Measurements from ENCODE around the gene USP40.

The USP40 gene

DNA sequence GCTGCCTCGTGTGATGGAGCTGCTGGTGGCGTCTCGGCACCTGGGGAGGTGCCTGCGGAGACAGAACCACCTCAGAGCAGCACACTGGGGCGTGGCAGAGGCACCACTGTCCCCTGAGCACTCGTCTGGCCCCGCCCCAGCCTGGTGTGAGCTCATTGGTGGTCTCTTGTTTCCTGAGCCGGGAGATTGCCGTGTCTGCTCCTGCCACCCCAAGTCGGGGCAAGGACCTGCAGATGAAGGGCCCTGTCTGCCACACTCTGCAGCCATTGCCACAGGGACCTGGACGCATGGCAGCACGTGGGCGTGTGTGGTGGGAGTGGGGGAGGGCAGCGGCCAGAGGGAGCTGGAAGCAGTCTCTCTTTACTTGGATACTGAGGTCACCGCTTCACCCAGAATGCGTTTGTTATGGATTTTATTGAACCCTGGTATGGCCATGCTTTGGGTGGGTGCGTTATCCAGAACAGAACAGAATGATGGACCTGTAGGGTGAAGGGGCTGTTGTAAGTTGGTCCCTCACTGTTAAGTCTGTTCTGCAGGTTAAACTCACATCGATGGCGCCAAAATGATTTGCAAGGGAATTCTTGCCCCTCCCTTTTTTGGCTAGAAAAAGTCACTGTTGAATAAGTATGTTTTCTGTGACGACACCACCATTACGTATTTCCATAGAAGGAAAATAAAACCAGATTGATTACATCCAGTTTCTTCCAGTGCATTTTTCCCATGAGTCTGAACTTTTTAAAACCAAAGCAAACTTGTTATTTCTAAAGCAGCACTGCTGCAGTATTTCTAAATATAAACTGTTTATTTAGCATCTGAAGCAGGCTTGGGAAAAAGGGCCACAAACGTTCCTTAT is 92.0 kb downstream of the USP40 start:
- no peak for DNase-seq

- DNase-seq, result no peak
Observed at GRCh38 chr2:233473878-233474277, 92.7 kb downstream of the USP40 start.

- no peak for DNase-seq
Observed at GRCh38 chr2:233473386-233473791, 93.2 kb downstream of the USP40 start.

DNA sequence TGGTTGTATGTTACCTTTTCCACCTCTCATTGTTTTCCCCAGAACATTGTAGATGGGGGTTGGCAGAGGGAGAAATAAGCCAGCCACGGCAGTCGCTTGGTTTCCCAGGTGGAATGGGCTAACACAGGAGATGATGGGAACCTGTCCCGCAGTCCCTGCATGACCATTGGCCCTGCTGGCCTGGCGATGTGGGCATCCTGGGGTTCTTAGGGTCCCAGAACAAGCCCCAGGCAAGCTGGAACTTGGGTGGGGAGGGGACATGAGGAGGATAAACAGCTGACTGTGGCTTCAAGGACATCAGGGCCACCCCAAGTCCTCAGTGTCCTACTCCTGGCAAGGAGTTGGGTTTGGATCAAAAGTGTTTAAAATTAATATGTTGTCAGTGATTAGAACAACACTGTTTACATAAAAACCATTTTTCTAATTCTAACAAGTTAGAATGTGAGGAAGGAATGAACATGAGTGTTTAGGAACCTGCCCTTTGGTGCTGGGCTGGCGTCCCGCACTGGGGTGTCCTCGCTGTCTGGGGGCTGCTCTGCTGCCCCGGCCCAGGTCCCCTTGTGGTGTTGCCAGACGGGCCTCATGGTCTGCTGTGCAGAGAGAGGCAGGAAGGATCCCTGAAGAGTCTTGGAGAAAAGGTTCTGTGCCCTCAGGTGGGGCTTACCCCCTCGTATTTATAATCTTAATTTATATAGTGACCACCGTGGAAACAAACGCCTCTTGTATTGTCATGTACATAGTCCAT is 95.1 kb downstream of the USP40 start:
- no peak for DNase-seq

GRCh38 chr2:233470839-233471238 is 95.7 kb downstream of the USP40 start:
- no peak for DNase-seq

DNA sequence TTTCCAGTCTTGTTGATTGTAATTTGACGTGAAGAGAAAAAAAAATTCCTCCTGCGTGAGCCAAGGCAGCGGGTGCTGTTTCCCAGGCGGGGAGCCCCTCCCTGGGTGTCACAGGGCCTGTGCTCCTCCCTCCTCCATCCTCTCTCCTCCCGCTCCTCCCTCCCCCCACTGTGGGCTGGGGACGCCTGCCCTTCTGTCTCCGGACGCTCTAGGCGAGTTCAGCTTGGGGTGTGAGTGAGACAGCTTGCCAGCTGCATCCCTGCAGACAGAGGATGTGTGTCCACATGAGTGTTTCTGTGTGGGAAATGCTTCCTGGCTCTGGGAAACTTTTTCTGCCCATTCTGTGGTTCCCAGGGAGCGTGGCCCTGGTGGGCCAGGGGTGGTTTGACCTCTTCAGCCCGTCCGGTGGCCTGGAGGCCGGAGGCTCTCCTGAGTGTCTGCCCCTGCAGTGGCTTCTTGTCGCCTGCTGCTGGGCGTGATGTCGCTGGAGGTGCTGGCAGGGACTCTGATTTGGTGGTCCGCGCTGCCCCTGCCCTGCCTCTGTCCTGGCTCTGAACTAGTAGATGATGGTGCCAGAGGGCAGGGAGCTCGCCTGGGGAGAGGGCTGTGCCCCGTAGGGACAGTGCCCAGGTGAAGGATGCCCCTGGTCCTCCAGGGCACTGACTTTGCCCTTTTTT is 96.4 kb downstream of the USP40 start:
- no peak for DNase-seq

DNA sequence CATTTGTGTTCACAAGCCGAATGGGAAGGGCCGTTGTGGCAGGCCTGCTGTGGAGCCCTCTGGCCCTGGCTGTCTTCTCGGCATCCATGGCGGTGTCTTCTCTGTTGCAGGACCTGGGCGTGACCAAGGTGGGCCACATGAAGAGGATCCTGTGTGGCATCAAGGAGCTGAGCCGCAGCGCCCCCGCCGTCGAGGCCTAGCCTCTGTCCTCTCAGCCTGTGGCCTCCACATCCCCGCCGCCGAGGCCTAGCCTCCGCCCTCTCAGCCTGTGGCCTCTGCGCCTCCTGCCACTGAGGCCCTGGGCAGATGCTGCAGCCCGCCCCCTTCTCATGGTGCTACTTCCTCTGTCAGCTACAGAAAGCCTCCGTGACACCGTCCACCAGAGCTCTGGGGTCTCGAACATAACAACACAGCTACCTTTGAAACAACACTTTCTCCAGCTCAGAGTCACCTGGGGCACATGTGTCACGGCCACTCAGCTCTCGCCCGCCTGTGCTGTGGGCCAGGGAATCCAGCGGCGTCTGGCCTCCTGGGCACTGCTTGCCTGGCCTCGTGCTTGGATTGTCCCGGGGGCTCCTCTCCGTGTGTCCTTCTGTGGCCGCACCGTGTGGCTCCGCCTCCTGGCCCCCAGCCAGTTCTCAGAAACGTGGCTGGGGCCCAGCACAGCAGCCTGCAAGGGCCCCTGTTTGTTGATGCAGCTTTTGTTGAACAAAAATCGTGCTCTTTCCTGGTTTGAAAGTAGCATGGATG is 97.1 kb downstream of the USP40 start:
- no peak for DNase-seq

GRCh38 chr2:233468741-233469110 is 97.9 kb downstream of the USP40 start:
- no peak for DNase-seq

- no peak for DNase-seq
Observed at GRCh38 chr2:233468047-233468740, 98.4 kb downstream of the USP40 start.

- DNase-seq, result no peak
Observed at GRCh38 chr2:233466991-233467603, 99.5 kb downstream of the USP40 start.

- no peak for DNase-seq
Observed at GRCh38 chr2:233464531-233465240, 101.9 kb downstream of the USP40 start.

DNA sequence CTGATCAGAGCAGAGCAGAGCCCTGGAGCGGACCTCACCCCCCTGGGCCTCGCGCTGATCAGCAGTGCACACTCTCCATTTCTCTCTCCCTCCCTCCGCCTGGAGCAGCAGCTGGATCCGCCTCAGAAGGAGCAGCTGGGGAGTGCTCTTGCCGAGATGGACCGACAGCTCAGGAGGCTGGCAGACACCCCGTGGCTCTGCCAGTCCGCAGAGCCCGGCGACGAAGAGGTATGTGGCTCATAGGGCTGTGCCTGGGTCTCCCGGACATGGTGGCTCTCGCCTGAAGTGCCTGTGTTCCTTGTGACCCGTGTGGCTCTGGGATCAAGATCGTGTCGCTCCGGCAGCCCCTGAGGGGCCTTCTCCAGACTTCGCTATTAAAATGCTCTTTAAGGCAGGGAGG is 102.5 kb downstream of the USP40 start:
- DNase-seq, result no peak

DNA sequence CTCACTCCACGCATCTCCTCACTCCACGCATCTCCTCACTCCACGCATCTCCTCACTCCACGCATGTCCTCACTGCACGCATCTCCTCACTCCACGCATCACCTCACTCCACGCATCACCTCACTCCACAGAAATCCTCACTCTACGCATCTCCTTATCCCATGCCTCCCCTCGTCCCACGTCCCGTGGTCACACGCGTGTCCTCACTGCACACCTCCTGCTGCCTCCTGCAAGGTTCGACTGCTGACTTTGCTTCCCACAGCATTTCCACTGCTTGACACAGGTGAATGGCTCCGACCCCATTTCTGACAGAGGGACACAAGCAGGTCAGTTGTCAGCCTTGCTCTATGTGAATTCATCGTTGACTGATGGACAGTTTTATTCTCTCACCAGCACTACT is 103.0 kb downstream of the USP40 start:
- DNase-seq, result no peak

GRCh38 chr2:233462826-233463470 is 103.6 kb downstream of the USP40 start:
- no peak for DNase-seq

- no peak for DNase-seq
Observed at GRCh38 chr2:233462202-233462785, 104.3 kb downstream of the USP40 start.

DNA sequence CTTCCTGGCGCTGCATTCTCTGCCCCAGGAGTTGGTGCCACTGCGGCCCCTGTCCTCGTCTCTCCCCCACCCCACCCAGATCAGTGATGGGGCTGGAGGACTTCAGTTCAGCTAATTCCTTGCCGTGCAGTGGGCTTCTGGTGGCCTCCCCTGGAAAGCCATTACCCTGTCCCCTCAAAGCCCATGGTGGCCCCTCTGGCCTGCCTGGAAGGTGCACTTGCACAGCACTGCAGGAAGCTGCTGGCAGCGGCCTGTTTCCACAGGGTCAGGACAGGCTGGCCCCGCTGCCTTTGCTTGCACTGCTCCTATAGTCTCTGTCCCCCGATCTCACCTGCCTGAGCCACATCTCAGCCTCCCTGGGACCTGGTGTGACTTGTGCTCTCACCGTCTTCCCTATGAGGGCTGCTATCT is 105.1 kb downstream of the USP40 start:
- DNase-seq, result no peak

DNA sequence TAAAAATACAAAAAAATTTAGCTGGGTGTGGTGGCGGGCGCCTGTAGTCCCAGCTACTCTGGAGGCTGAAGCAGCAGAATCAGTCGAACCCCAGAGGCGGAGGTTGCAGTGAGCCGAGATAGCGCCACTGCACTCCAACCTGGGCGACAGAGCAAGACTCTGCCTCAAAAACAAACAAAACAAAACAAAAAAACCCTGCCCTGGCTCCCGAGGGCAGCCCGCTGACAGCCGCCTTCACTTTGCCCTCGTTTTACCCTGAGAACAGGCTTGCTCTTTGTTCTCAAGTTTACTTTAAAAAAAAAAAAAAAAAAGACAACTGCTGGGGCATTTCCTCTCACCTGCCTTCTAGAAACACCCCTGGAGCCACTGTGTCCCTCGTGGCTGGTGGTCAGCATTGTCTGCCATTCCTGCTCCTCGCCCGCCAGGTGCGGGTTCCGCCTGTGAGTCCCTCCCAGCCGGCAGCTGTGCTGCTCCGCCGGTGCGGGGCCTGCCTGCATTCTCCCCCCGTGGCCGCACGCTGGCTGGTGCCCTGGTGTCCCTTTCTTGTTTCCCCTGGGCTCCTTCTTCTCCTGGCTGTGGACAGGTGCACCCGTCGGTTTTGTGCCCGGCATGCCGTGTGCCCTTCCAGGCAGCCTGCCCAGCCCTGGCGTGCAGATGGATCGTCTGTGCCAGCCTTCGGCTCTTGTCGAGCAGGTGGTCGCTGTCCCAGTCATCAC is 105.7 kb downstream of the USP40 start:
- DNase-seq, result no peak

DNA sequence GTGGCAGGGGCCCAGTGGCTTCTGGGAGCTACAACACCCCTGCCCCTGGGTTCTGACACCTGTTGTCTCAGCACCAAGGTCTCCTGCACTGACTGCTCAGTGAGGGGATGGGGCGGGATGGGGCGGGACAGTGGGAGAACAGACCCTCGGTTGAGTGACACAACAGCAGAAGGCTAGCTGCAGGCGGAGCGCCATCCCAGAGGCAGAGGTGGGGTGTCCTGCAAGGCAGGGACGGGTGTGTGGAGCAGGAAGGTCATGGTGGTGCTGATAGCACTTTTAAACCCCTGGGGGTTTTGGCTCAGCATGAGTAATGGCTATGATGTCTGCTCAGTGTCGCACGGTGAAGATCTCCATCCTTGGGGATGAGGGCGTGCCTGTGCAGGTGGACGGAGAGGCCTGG is 107.2 kb downstream of the USP40 start:
- DNase-seq, result no peak

- no peak for DNase-seq
Observed at GRCh38 chr2:233458826-233459225, 107.8 kb downstream of the USP40 start.
